B cell (primary cell): ENCODE data around the gene ZNF620. TPM values are rescaled to one million over a fixed set of nuclear protein-coding genes. Genes with fewer than 3 reads are reported as not detected.

Source experiments
- ATAC-seq: fragments of 200-7000 bp; cut with Tn5 transposase; one replicate; pipeline ENCODE4 v1.10.0; 2021; ENCODE audit warnings: low read depth, mild to moderate bottlenecking, moderate number of reproducible peaks, moderate library complexity
- CTCF ChIA-PET: fragments of 350-600 bp; sonication (Branson Sonifier 250); formaldehyde crosslinking; loops from one replicate; lab custom pipeline; 2021; ENCODE audit warnings: antibody characterized with exemption, inconsistent platforms; lab: Charles Lee
- POLR2A ChIA-PET: fragments of 350-600 bp; sonication (Branson Sonifier 250); formaldehyde crosslinking; loops from one replicate; lab custom pipeline; 2021; ENCODE audit warnings: antibody characterized with exemption; lab: Charles Lee
- DNase-seq: peaks from one replicate; pipeline ENCODE4 v3.0.0; 2013
- H2AFZ ChIP-seq: 2 replicates; pipeline ENCODE4 v1.6.1; 2012; ENCODE audit warnings: mild to moderate bottlenecking, low read depth, low read length; ENCODE audit not compliant: insufficient read depth, poor library complexity, severe bottlenecking
- H3K27ac ChIP-seq, 2 donors: 1 replicate in 1 of 2; 2 replicates in 1 of 2; pipeline ENCODE4 v1.5.1; 2012 to 2013; ENCODE audit warnings: low read length in 2 of 2, mild to moderate bottlenecking in 2 of 2, moderate library complexity in 1 of 2
- H3K27me3 ChIP-seq, 4 experiments: fragments of 200-600 bp in 1 of 4; sonication (generic) in 1 of 4; replicated peaks in 1 of 4; 1 replicate in 2 of 4; 2 replicates in 2 of 4; pipeline versions ENCODE4 v1.6.1 to v1.7.0; 2013 to 2016; ENCODE audit warnings: low read length in 3 of 4, mild to moderate bottlenecking in 2 of 4, mixed read lengths in 1 of 4, moderate library complexity in 1 of 4; ENCODE audit not compliant: insufficient read depth in 4 of 4, control insufficient read depth in 3 of 4; ENCODE audit errors: control extremely low read depth in 1 of 4
- H3K36me3 ChIP-seq, 2 experiments: replicated peaks in 1 of 2; 1 replicate in 1 of 2; 2 replicates in 1 of 2; pipeline versions ENCODE4 v1.6.1 to v1.7.1; 2013; ENCODE audit warnings: low read length in 1 of 2; ENCODE audit not compliant: insufficient read depth in 2 of 2, control insufficient read depth in 1 of 2; ENCODE audit errors: control extremely low read depth in 1 of 2, extremely low read depth in 1 of 2
- H3K4me1 ChIP-seq, 2 donors: fragments of 200-600 bp in 1 of 2; sonication (generic) in 1 of 2; 1 replicate in 1 of 2; 2 replicates in 1 of 2; pipeline versions ENCODE4 v1.5.1 to v1.6.1; 2013 to 2017; ENCODE audit warnings: low read length in 2 of 2; ENCODE audit not compliant: control insufficient read depth in 2 of 2, insufficient read depth in 2 of 2
- H3K4me2 ChIP-seq: replicated peaks from 2 replicates; pipeline ENCODE3; 2012; ENCODE audit warnings: mild to moderate bottlenecking, low read depth, low read length; ENCODE audit not compliant: poor library complexity, severe bottlenecking
- H3K4me3 ChIP-seq, 5 experiments: fragments of 200-600 bp in 1 of 5; sonication (generic) in 1 of 5; 1 replicate in 3 of 5; 2 replicates in 2 of 5; pipeline versions ENCODE4 v1.5.1 to v1.7.0; 2011 to 2016; ENCODE audit warnings: low read length in 4 of 5, mild to moderate bottlenecking in 4 of 5, low read depth in 2 of 5, control low read depth in 1 of 5, moderate library complexity in 1 of 5; ENCODE audit not compliant: insufficient read depth in 1 of 5; ENCODE audit errors: control extremely low read depth in 1 of 5, extremely low read depth in 1 of 5
- H3K79me2 ChIP-seq: fragments of 200-600 bp; sonication (generic); one replicate; pipeline ENCODE4 v1.6.0; 2016; ENCODE audit warnings: low read length; ENCODE audit not compliant: control insufficient read depth, insufficient read depth
- H3K9ac ChIP-seq: fragments of 200-600 bp; sonication (generic); 2 replicates; pipeline ENCODE4 v1.6.1; 2017; ENCODE audit warnings: mild to moderate bottlenecking, low read length, moderate library complexity
- H3K9me3 ChIP-seq, 3 donors: one replicate each; pipeline versions ENCODE4 v1.6.1 to v1.7.1; 2013; ENCODE audit warnings: low read length in 2 of 3; ENCODE audit not compliant: control insufficient read depth in 2 of 3, insufficient read depth in 1 of 3; ENCODE audit errors: control extremely low read depth in 1 of 3
- H4K20me1 ChIP-seq: 2 replicates; pipeline ENCODE4 v1.6.0; 2012; ENCODE audit warnings: mild to moderate bottlenecking, low read length; ENCODE audit not compliant: insufficient read depth, control insufficient read depth, poor library complexity, severe bottlenecking
- H3K27ac Mint-ChIP-seq: one replicate; pipeline ENCODE4 v1.8.0; 2021; ENCODE audit warnings: mixed read lengths
- H3K27me3 Mint-ChIP-seq: one replicate; pipeline ENCODE4 v1.8.0; 2021; ENCODE audit warnings: mixed read lengths
- H3K4me1 Mint-ChIP-seq: one replicate; pipeline ENCODE4 v1.8.0; 2021; ENCODE audit warnings: mixed read lengths
- H3K4me3 Mint-ChIP-seq: one replicate; pipeline ENCODE4 v1.8.0; 2021; ENCODE audit warnings: mixed read lengths
- H3K9me3 Mint-ChIP-seq: one replicate; pipeline ENCODE4 v1.8.0; 2022; ENCODE audit warnings: mixed read lengths; ENCODE audit not compliant: insufficient read depth
- EZH2 ChIP-seq: IDR thresholded peaks from 2 replicates; pipeline ENCODE4 v1.6.1; 2012; ENCODE audit warnings: borderline replicate concordance, low read depth, mild to moderate bottlenecking, moderate library complexity, low read length; ENCODE audit not compliant: insufficient read depth, poor library complexity, severe bottlenecking
- WGBS: methylation state at CpG from one replicate; pipeline ENCODE4 v1.1.5; 2013; ENCODE audit warnings: missing lambda C conversion rate; ENCODE audit not compliant: insufficient coverage; 5-methylcytosine and 5-hydroxymethylcytosine counted together
- intact Hi-C: fragments of 100-400 bp; cut with micrococcal nuclease; formaldehyde crosslinking; loops from one replicate; pipeline ENCODE4 v1.10.0; 2022
- polyA plus RNA-seq: library from polyadenylated mRNA; depleted of rRNA; stranded (reverse); fragments of >200 nt; gene quantifications from 2 replicates; pipeline ENCODE4 v1.2.3, GENCODE V29; 2012
- total RNA-seq, 2 donors: library from RNA; stranded (reverse); fragments of 120-200 nt in 1 of 2; gene quantifications; 1 replicate in 1 of 2; 2 replicates in 1 of 2; pipeline versions ENCODE4 v1.2.3 to v1.2.4, GENCODE V29; 2013 to 2022
- TF ChIP-seq, protein P1 (sequence below): fragments of 200-600 bp; IDR thresholded peaks from one replicate; pipeline ENCODE4 v1.8.0; 2022; ENCODE audit warnings: antibody characterized with exemption, mild to moderate bottlenecking

ZNF620 gene
- total and polyA plus RNA-seq, 2 donors (not counting 1 experiment from before 2014, with no cell fraction given) = 1.2 to 6.6 TPM

DNA sequence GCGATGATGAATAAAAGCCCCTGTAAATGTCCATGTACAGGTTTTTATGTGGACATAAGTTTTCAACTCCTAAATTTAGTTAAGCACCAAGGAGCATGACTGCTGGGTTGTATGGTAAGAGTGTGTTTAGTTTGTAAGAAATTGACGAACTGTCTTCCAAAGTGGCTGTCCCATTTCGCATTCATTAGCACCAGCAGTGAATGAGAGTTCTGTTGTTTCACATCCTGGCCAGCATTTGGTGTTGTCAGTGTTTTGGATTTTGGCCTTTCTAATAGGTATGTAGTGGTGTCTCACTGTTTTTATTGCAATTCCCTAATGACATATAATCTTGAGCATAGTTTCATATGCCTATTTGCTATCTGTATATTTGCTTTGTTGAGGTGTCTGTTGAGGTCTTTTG lies 22.6 kb downstream of the ZNF620 start:
- Mint-ChIP-seq H3K4me1 (peaks cover 24% of the 10 kb centered on the region), H3K27me3 (no peaks in the 10 kb centered on the region), H3K27ac (no peak overlapping the region), H3K9me3 (peaks cover 4% of the 10 kb centered on the region), H3K4me3 (no peak overlapping the region)
- Histone ChIP-seq H3K4me3 (no peak overlapping the region), H3K9ac (no peak overlapping the region), H3K4me1 (peaks cover 16% of the 10 kb centered on the region in 2 donors), H3K9me3 (no peaks in the 10 kb centered on the region), H3K36me3 (peaks cover 6 to 52% of the 10 kb centered on the region in 2 experiments), H3K79me2 (peaks cover 23% of the 10 kb centered on the region), H2AFZ (no peak overlapping the region), H4K20me1 (no peaks in the 10 kb centered on the region), H3K27ac (no peak overlapping the region), H3K4me2 (no peak overlapping the region), H3K27me3 (no peaks in the 10 kb centered on the region)
- intact Hi-C loops = no loop called here
- ATAC-seq (no peak), DNase-seq (no peak)
- ChIA-PET CTCF (no interaction called here), POLR2A (no interaction called here)
- WGBS = 100% methylated on average over 2 of the region's 3 CpGs
- no peak for TF ChIP-seq EZH2
- TF ChIP-seq, protein P1, sequence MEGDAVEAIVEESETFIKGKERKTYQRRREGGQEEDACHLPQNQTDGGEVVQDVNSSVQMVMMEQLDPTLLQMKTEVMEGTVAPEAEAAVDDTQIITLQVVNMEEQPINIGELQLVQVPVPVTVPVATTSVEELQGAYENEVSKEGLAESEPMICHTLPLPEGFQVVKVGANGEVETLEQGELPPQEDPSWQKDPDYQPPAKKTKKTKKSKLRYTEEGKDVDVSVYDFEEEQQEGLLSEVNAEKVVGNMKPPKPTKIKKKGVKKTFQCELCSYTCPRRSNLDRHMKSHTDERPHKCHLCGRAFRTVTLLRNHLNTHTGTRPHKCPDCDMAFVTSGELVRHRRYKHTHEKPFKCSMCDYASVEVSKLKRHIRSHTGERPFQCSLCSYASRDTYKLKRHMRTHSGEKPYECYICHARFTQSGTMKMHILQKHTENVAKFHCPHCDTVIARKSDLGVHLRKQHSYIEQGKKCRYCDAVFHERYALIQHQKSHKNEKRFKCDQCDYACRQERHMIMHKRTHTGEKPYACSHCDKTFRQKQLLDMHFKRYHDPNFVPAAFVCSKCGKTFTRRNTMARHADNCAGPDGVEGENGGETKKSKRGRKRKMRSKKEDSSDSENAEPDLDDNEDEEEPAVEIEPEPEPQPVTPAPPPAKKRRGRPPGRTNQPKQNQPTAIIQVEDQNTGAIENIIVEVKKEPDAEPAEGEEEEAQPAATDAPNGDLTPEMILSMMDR = no peak

DNA sequence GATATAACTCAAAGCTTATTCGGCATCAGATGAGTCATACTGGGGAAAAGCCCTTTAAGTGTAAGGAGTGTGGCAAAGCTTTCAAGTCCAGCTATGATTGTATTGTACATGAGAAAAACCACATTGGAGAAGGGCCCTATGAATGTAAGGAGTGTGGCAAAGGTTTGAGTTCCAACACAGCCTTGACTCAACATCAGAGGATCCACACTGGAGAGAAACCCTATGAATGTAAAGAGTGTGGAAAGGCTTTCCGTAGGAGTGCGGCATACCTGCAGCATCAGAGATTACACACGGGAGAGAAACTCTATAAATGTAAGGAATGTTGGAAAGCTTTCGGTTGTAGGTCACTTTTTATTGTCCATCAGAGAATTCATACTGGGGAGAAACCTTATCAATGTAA lies 26.4 kb downstream of the ZNF620 start:
- H3K4me3 Mint-ChIP-seq = no peak overlapping the region
- intact Hi-C loops = no loop called here
- H3K4me2 ChIP-seq = no peak overlapping the region
- 100% methylated on average over 1 of the region's 5 CpGs for WGBS
- peaks cover 2% of the 10 kb centered on the region for H3K4me1 Mint-ChIP-seq
- ATAC-seq (no peak), DNase-seq (no peak)
- H3K9ac ChIP-seq = no peak overlapping the region
- no peak overlapping the region for H3K27ac Mint-ChIP-seq
- no peaks in the 10 kb centered on the region for H3K4me1 ChIP-seq
- H3K36me3 ChIP-seq = peaks cover 6 to 63% of the 10 kb centered on the region in 2 experiments
- TF ChIP-seq, protein P1 = no peak
- no peak for TF ChIP-seq EZH2
- POLR2A ChIA-PET = no interaction called here
- H4K20me1 ChIP-seq = no peaks in the 10 kb centered on the region
- no peaks in the 10 kb centered on the region for H3K27me3 ChIP-seq
- no peaks in the 10 kb centered on the region for H3K27me3 Mint-ChIP-seq
- peaks cover 4% of the 10 kb centered on the region for H3K9me3 Mint-ChIP-seq
- no peak overlapping the region for H3K27ac ChIP-seq
- H3K4me3 ChIP-seq = no peak overlapping the region
- CTCF ChIA-PET = interaction anchor here (0.6 to 1.1 kb wide), 3 partner anchors 26 to 1805 kb away, joined by 3 read pairs; partner anchors contain the start of gene ZNF620
- no peak overlapping the region for H2AFZ ChIP-seq
- H3K9me3 ChIP-seq = peaks cover 0 to 2% (median 0%) of the 10 kb centered on the region in 3 donors
- peaks cover under 1% of the 10 kb centered on the region for H3K79me2 ChIP-seq
